ENCODE data around the gene TGDS.

DNA sequence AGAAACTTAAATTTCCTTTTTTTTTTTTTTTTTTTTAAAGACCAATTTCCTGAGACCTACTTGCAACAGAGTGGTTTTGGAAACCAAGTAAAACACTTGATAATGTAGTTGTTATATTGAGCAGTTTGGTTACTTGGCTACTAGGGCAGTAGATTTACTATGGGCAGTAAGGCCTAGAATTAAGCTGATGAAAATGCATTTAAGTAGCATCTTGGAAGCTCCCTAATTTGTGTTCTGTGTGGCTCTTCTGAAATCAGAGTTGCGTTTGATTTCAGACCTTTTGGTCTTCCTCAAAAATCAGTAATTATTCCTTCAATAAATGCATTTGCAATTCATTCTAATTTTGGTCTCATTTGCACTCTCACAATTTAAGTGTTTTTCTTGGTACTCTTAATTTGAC lies 6.5 kb upstream of the TGDS start:
- TF ChIP-seq, protein P1, sequence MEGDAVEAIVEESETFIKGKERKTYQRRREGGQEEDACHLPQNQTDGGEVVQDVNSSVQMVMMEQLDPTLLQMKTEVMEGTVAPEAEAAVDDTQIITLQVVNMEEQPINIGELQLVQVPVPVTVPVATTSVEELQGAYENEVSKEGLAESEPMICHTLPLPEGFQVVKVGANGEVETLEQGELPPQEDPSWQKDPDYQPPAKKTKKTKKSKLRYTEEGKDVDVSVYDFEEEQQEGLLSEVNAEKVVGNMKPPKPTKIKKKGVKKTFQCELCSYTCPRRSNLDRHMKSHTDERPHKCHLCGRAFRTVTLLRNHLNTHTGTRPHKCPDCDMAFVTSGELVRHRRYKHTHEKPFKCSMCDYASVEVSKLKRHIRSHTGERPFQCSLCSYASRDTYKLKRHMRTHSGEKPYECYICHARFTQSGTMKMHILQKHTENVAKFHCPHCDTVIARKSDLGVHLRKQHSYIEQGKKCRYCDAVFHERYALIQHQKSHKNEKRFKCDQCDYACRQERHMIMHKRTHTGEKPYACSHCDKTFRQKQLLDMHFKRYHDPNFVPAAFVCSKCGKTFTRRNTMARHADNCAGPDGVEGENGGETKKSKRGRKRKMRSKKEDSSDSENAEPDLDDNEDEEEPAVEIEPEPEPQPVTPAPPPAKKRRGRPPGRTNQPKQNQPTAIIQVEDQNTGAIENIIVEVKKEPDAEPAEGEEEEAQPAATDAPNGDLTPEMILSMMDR (IDR thresholded peaks at IDR 0.05; ENCODE audit: low read length): no peak
- TF ChIP-seq EZH2phosphoT487 (IDR thresholded peaks at IDR 0.05; ENCODE audit: low read length): no peak

Measured in MM.1S (cell line).